ENCODE results near the gene TNFRSF19. TPM values are rescaled to one million over a fixed set of nuclear protein-coding genes. Genes with fewer than 3 reads are reported as not detected.
A peak's percentile ranks its signal among the peaks of the same experiment; 100 is the strongest.

Gene TNFRSF19
- total and polyA plus RNA-seq, 2 of the 8 experiments (the other 6 are each of a cell fraction or from before 2014, with no cell fraction given): 0.50 to 0.95 TPM

GRCh38 chr13:23600534-23600933 lies 30.3 kb downstream of the TNFRSF19 start:
- FAIRE-seq (no peak), DNase-seq (ENCODE audit: low read depth in 1 of 2, low spot score in 2 of 2) (no peak)
- Histone ChIP-seq H3K4ac (replicated peaks; ENCODE audit: insufficient read length, low read depth, low read length) (no peak overlapping the region), H3K79me1 (ENCODE audit: low read depth, low read length) (no peaks in the 10 kb centered on the region), H3K27me3 (replicated peaks in 1 of 4; ENCODE audit: control insufficient read depth in 3 of 4, extremely low read depth in 1 of 4, insufficient read depth in 3 of 4, low read length in 3 of 4) (no peaks in the 10 kb centered on the region), H4K20me1 (replicated peaks in 1 of 2; ENCODE audit: control insufficient read depth in 1 of 2, insufficient read depth in 2 of 2, low read length in 2 of 2) (no peaks in the 10 kb centered on the region), H2AFZ (ENCODE audit: low read length) (no peak overlapping the region), H3K56ac (replicated peaks; ENCODE audit: insufficient read length, low read depth, low read length) (no peak overlapping the region), H2BK20ac (ENCODE audit: low read length) (peak overlapping the region; percentile 57; the same call in 1 of the 2 replicates), H2BK120ac (replicated peaks; ENCODE audit: low read depth, low read length) (peak overlapping the region; percentile 4), H3K79me2 (ENCODE audit: control insufficient read depth in 1 of 2, insufficient read depth in 2 of 2, low read length in 2 of 2) (no peaks in the 10 kb centered on the region), H3K14ac (ENCODE audit: insufficient read length) (no peak overlapping the region), H3K4me2 (ENCODE audit: insufficient read depth in 1 of 2, low read depth in 2 of 2, low read length in 2 of 2) (0 out of 4 replicates have a peak overlapping the region, but pooled peaks of 1 of the 2 experiments have one; percentile 4), H4K8ac (ENCODE audit: extremely low read depth, insufficient read depth, low read length) (no peak overlapping the region), H3K36me3 (ENCODE audit: control insufficient read depth in 2 of 4, insufficient read depth in 4 of 4, low read length in 3 of 4) (no peaks in the 10 kb centered on the region), H2AK5ac (ENCODE audit: low read depth, low read length) (0 out of 2 replicates have a peak overlapping the region, but pooled peaks have one; percentile 65), H3K18ac (ENCODE audit: extremely low read depth, low read length) (no peak overlapping the region; the same call in 1 of the 2 replicates), H4K5ac (ENCODE audit: insufficient read length, low read depth, low read length) (no peak overlapping the region), H3K23ac (ENCODE audit: insufficient read length) (no peak overlapping the region), H2BK15ac (ENCODE audit: low read length) (no peak overlapping the region), H3K4me1 (replicated peaks in 1 of 4; ENCODE audit: control insufficient read depth in 3 of 4, insufficient read depth in 4 of 4, low read length in 3 of 4) (peaks cover 0 to 5% (median 1%) of the 10 kb centered on the region in 4 experiments; a peak in 2 of 7 replicates), H3K9ac (replicated peaks in 1 of 4; ENCODE audit: extremely low read depth in 1 of 4, low read depth in 3 of 4, low read length in 3 of 4) (no peak overlapping the region), H3K23me2 (ENCODE audit: low read depth, low read length) (no peaks in the 10 kb centered on the region), H3K4me3 (ENCODE audit: extremely low read depth in 1 of 4, insufficient read depth in 2 of 4, low read depth in 3 of 4, low read length in 4 of 4) (peak overlapping the region in 1 of 4 experiments; percentile 15; a peak in 1 of 8 replicates), H3K27ac (ENCODE audit: low read depth, low read length) (peak overlapping the region; percentile 64), H2BK5ac (ENCODE audit: low read depth, low read length) (no peak overlapping the region), H4K91ac (replicated peaks; ENCODE audit: insufficient read length, low read length) (no peak overlapping the region), H2BK12ac (ENCODE audit: low read depth, low read length) (peak overlapping the region; percentile 68; the same call in 1 of the 2 replicates), H3K9me3 (ENCODE audit: insufficient read depth in 2 of 2, low read depth in 1 of 2, low read length in 1 of 2) (peaks cover 8 to 9% of the 10 kb centered on the region in 2 experiments; a peak in 2 of 4 replicates)
- POLR2A ChIA-PET (ENCODE audit: partially characterized antibody): interaction anchor here (1.5 kb wide), 1 partner anchor 9 kb away, joined by 4 read pairs; no protein-coding TSS in a partner anchor
- CTCF ChIA-PET (ENCODE audit: partially characterized antibody): interaction anchor here (0.6 to 0.9 kb wide), 3 partner anchors 25 to 1540 kb away, joined by 3 to 5 read pairs (median 3); no protein-coding TSS in a partner anchor
- TF ChIP-seq KDM5A (IDR thresholded peaks at IDR 0.05; ENCODE audit: low read length) (no peak), EP300 (IDR thresholded peaks at IDR 0.05; ENCODE audit: borderline replicate concordance in 1 of 2, low read depth in 2 of 2, low read length in 2 of 2) (no peak), SP2 (IDR thresholded peaks at IDR 0.05; ENCODE audit: low read length) (no peak), KDM1A (IDR thresholded peaks at IDR 0.05; ENCODE audit: borderline replicate concordance, low read length) (no peak), RBBP5 (IDR thresholded peaks at IDR 0.05; ENCODE audit: borderline replicate concordance, low read depth, low read length) (no peak), CREB1 (IDR thresholded peaks at IDR 0.05) (no peak), KDM4A (IDR thresholded peaks at IDR 0.05; ENCODE audit: low read depth, low read length, severe bottlenecking) (no peak), TCF12 (IDR thresholded peaks at IDR 0.05; ENCODE audit: low read depth, low read length) (no peak), CTBP2 (IDR thresholded peaks at IDR 0.05; ENCODE audit: borderline replicate concordance, insufficient read depth, insufficient read length, low read length) (no peak), TBP (IDR thresholded peaks at IDR 0.05; ENCODE audit: low read depth, low read length) (no peak), SRF (IDR thresholded peaks at IDR 0.05; ENCODE audit: low read depth, low read length) (no peak), TAF7 (optimal IDR thresholded peaks at IDR 0.05; ENCODE audit: borderline replicate concordance, low read depth, low read length) (no peak), HDAC6 (IDR thresholded peaks at IDR 0.05; ENCODE audit: low read depth, low read length) (no peak), MAFK (IDR thresholded peaks at IDR 0.05; ENCODE audit: low read depth, low read length) (no peak), POLR2AphosphoS5 (IDR thresholded peaks at IDR 0.05; ENCODE audit: low read depth, low read length) (no peak)
